MCF 10A (cell line): ENCODE data around the gene ETV3. TPM values are rescaled to one million over a fixed set of nuclear protein-coding genes. Genes with fewer than 3 reads are reported as not detected.

ENCODE experiments used
- BruUV-seq: library from RNA; stranded (reverse); fragments of 400-500 nt; replicated peaks from 2 replicates; lab custom pipeline; 2021; lab: Mats Ljungman, UMichigan
- CTCF ChIA-PET: fragments of 300-600 bp; sonication (Branson Sonifier 250); formaldehyde crosslinking; extraction: SDS; loops from one replicate; lab custom pipeline; 2021; ENCODE audit warnings: antibody characterized with exemption, inconsistent platforms; lab: Yijun Ruan, JAX
- POLR2A ChIA-PET: fragments of 300-600, 350-650 bp; sonication (Branson Sonifier 250); formaldehyde crosslinking; extraction: SDS; loops from one replicate; lab custom pipeline; 2020; ENCODE audit warnings: antibody characterized with exemption, inconsistent platforms; lab: Yijun Ruan, JAX
- DNase-seq: peaks from one replicate; pipeline ENCODE4 v3.0.0-alpha.2; 2018; ENCODE audit not compliant: unreplicated experiment
- H3K27ac Mint-ChIP-seq: one replicate; pipeline ENCODE4 v1.8.0; 2022; ENCODE audit warnings: mild to moderate bottlenecking, low read depth, mixed read lengths; ENCODE audit not compliant: unreplicated experiment
- H3K27me3 Mint-ChIP-seq: one replicate; pipeline ENCODE4 v1.8.0; 2022; ENCODE audit warnings: mixed read lengths; ENCODE audit not compliant: insufficient read depth, unreplicated experiment
- H3K36me3 Mint-ChIP-seq: one replicate; pipeline ENCODE4 v1.8.0; 2022; ENCODE audit warnings: mild to moderate bottlenecking, moderate library complexity, mixed read lengths; ENCODE audit not compliant: insufficient read depth, unreplicated experiment
- H3K4me1 Mint-ChIP-seq: one replicate; pipeline ENCODE4 v1.8.0; 2022; ENCODE audit warnings: mixed read lengths; ENCODE audit not compliant: insufficient read depth, unreplicated experiment
- H3K4me3 Mint-ChIP-seq: one replicate; pipeline ENCODE4 v1.8.0; 2022; ENCODE audit warnings: mild to moderate bottlenecking, moderate library complexity, mixed read lengths; ENCODE audit not compliant: unreplicated experiment
- H3K9me3 Mint-ChIP-seq: one replicate; pipeline ENCODE4 v1.8.0; 2022; ENCODE audit warnings: mixed read lengths; ENCODE audit not compliant: unreplicated experiment
- intact Hi-C: fragments of 100-400 bp; cut with micrococcal nuclease; formaldehyde crosslinking; loops from 2 replicates; pipeline ENCODE4 v1.14.1; 2022
- total RNA-seq: library from RNA; stranded (reverse); gene quantifications from 2 replicates; pipeline ENCODE4 v1.2.3, GENCODE V29; 2022
- TF ChIP-seq, protein P1 (sequence below): fragments of 200-600 bp; IDR thresholded peaks from one replicate; pipeline ENCODE4 v1.8.0; 2022; ENCODE audit warnings: antibody characterized with exemption, mild to moderate bottlenecking; ENCODE audit not compliant: unreplicated experiment

ETV3 gene
- total RNA-seq, 1 experiment from 2014 or later: 28.6 TPM

- BruUV-seq: no TSS peak
- Mint-ChIP-seq H3K9me3 (no peaks in the 10 kb centered on the region), H3K27ac (peak overlapping the region; percentile 16), H3K4me1 (peaks cover 36% of the 10 kb centered on the region), H3K27me3 (no peaks in the 10 kb centered on the region), H3K36me3 (peaks cover 78% of the 10 kb centered on the region), H3K4me3 (no peak overlapping the region)
- no peak for DNase-seq
- ChIA-PET POLR2A (interaction anchor here (0.7 to 5.9 kb wide), 7 partner anchors 11 to 1877 kb away, joined by 3 to 45 read pairs (median 4); no protein-coding TSS in a partner anchor), CTCF (interaction anchor here (0.5 to 19.9 kb wide), 9 partner anchors 9 to 1373 kb away, joined by 3 to 419 read pairs (median 4); no protein-coding TSS in a partner anchor)
- intact Hi-C loops: no loop called here
- TF ChIP-seq, protein P1, sequence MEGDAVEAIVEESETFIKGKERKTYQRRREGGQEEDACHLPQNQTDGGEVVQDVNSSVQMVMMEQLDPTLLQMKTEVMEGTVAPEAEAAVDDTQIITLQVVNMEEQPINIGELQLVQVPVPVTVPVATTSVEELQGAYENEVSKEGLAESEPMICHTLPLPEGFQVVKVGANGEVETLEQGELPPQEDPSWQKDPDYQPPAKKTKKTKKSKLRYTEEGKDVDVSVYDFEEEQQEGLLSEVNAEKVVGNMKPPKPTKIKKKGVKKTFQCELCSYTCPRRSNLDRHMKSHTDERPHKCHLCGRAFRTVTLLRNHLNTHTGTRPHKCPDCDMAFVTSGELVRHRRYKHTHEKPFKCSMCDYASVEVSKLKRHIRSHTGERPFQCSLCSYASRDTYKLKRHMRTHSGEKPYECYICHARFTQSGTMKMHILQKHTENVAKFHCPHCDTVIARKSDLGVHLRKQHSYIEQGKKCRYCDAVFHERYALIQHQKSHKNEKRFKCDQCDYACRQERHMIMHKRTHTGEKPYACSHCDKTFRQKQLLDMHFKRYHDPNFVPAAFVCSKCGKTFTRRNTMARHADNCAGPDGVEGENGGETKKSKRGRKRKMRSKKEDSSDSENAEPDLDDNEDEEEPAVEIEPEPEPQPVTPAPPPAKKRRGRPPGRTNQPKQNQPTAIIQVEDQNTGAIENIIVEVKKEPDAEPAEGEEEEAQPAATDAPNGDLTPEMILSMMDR: no peak
Measured at GRCh38 chr1:157133426-157133825, 4.8 kb downstream of the ETV3 start.

DNA sequence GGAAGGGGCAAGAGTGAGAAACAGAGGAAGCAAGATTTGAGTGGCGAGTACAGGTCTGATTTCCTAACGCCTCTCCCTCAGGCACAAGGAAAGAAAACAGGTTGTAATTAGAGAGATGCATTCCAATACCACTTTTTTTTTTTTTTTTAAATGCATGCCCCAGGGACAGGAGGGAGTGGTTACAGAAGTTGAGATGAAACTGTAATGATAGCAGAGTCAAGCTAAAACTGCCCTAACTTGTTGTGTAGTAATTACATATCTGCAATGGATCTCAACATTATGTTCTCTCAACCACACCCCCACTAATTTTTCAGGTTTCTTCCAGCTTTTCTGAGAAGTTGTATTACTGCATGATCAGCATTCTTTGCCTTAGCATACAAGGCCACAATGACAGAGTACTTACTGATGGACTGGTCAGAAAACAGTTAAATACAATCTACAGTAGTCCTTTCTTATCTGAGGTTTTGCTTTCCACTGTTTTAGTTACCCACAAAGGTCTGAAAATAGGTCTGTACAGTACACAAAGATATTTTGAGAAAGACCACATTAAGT, 5.5 kb downstream of the ETV3 start:
- ChIA-PET POLR2A (interaction anchor here (0.5 to 2.6 kb wide), 6 partner anchors 11 to 1960 kb away, joined by 3 to 10 read pairs (median 4); no protein-coding TSS in a partner anchor), CTCF (interaction anchor here (0.7 to 19.9 kb wide), 5 partner anchors 18 to 243 kb away, joined by 3 to 419 read pairs (median 4); no protein-coding TSS in a partner anchor)
- H3K27me3 Mint-ChIP-seq: no peaks in the 10 kb centered on the region
- intact Hi-C loops: no loop called here
- TF ChIP-seq, protein P1: no peak
- no TSS peak for BruUV-seq
- no peak for DNase-seq
- no peaks in the 10 kb centered on the region for H3K9me3 Mint-ChIP-seq
- H3K4me1 Mint-ChIP-seq: peaks cover 36% of the 10 kb centered on the region
- no peak overlapping the region for H3K4me3 Mint-ChIP-seq
- peak overlapping the region; percentile 16 for H3K27ac Mint-ChIP-seq
- H3K36me3 Mint-ChIP-seq: peaks cover 85% of the 10 kb centered on the region

DNA sequence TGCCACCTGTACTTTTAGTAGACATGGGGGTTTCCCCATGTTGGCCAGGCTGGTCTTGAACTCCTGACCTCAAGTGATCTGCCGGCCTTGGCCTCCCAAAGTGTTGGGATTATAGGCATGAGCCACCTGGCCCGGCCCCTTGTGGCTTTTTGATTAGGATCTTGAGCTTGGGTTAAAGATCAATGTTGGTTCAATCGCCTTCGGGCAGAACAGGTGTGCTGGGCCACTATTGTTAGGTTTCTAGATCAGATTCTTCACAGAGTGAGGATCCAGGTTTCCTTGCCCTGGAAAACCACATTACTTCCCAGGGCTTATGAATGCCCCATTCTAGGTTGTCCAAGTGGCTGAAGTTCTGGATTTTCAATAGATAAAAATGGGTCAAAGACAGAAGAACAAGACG, 6.1 kb downstream of the ETV3 start:
- TF ChIP-seq, protein P1: no peak
- intact Hi-C loops: no loop called here
- Mint-ChIP-seq H3K27me3 (no peaks in the 10 kb centered on the region), H3K4me1 (peaks cover 32% of the 10 kb centered on the region), H3K36me3 (peaks cover 85% of the 10 kb centered on the region), H3K9me3 (no peaks in the 10 kb centered on the region), H3K4me3 (no peak overlapping the region), H3K27ac (peak overlapping the region; percentile 16)
- POLR2A ChIA-PET: interaction anchor here (0.5 to 2.6 kb wide), 4 partner anchors 11 to 1960 kb away, joined by 4 to 10 read pairs (median 5); no protein-coding TSS in a partner anchor
- no TSS peak for BruUV-seq
- CTCF ChIA-PET: interaction anchor here (0.7 to 19.9 kb wide), 3 partner anchors 17 to 43 kb away, joined by 3 to 419 read pairs (median 183); no protein-coding TSS in a partner anchor
- no peak for DNase-seq

DNA sequence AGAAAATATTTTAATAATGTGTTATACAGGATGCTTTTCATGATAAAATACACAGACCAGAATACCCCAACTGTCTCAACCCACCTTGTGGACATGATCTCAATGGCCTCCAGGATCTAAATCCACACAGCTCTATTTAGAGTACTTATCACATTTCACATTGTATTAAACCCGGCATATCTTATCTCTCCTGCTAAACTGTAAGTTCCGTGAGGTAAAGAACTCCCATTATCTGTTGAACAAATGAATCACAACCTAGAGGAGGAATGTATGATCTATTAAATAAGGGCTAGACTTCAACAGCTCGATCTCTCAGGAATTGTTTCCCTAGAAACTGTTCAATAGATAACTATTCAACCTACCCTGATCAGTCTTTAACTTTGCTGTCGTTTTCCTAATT, 6.9 kb downstream of the ETV3 start:
- Mint-ChIP-seq H3K36me3 (peaks cover 93% of the 10 kb centered on the region), H3K4me1 (peaks cover 26% of the 10 kb centered on the region), H3K27ac (no peak overlapping the region), H3K9me3 (no peaks in the 10 kb centered on the region), H3K27me3 (no peaks in the 10 kb centered on the region), H3K4me3 (no peak overlapping the region)
- DNase-seq: no peak
- POLR2A ChIA-PET: no interaction called here
- TF ChIP-seq, protein P1: no peak
- no TSS peak for BruUV-seq
- CTCF ChIA-PET: interaction anchor here (0.7 to 19.9 kb wide), 3 partner anchors 17 to 43 kb away, joined by 3 to 419 read pairs (median 183); no protein-coding TSS in a partner anchor
- intact Hi-C loops: no loop called here
